IMR-90 (cell line): ENCODE measurements around the gene SASH1. TPM values are rescaled to one million over a fixed set of nuclear protein-coding genes. Genes with fewer than 3 reads are reported as not detected.
A peak's percentile ranks its signal among the peaks of the same experiment; 100 is the strongest.

ENCODE experiments used
- ATAC-seq: fragments of 200-7000 bp; cut with Tn5 transposase; 2 replicates; pipeline ENCODE4 v1.9.1; 2020; ENCODE audit warnings: low read depth, mild to moderate bottlenecking, moderate library complexity
- BruUV-seq: library from RNA; stranded (reverse); fragments of 400-500 nt; replicated peaks from 2 replicates; lab custom pipeline; 2021; lab: Mats Ljungman, UMichigan
- CTCF ChIA-PET: fragments of 300-600 bp; formaldehyde crosslinking; extraction: SDS; loops from one replicate; lab custom pipeline; 2021; ENCODE audit warnings: antibody characterized with exemption; lab: Yijun Ruan, JAX
- POLR2A ChIA-PET: fragments of 300-600 bp; sonication (Branson Sonifier 250); formaldehyde crosslinking; loops from one replicate; lab custom pipeline; 2022; ENCODE audit warnings: antibody characterized with exemption; ENCODE audit not compliant: unreplicated experiment; lab: Charles Lee
- DNase-seq: peaks from one replicate; pipeline ENCODE4 v3.0.0; 2013
- H2AFZ ChIP-seq: replicated peaks from 2 replicates; pipeline ENCODE3; 2013; ENCODE audit warnings: low read length, mild to moderate bottlenecking; ENCODE audit not compliant: poor library complexity
- H2AK5ac ChIP-seq: 2 replicates; pipeline ENCODE4 v1.6.1; 2013; ENCODE audit warnings: low read depth, low read length, inconsistent platforms
- H2AK9ac ChIP-seq: replicated peaks from 2 replicates; pipeline ENCODE3; 2013; ENCODE audit warnings: mild to moderate bottlenecking, low read depth, low read length, moderate library complexity; ENCODE audit not compliant: poor library complexity
- H2BK120ac ChIP-seq: 2 replicates; pipeline ENCODE4 v1.6.1; 2013; ENCODE audit warnings: low read depth, low read length, inconsistent platforms
- H2BK15ac ChIP-seq: 3 replicates; pipeline ENCODE4 v1.6.1; 2013; ENCODE audit warnings: low read depth, low read length, inconsistent platforms
- H2BK20ac ChIP-seq: 2 replicates; pipeline ENCODE4 v1.6.1; 2013; ENCODE audit warnings: low read depth, mild to moderate bottlenecking, inconsistent platforms, low read length, moderate library complexity
- H2BK5ac ChIP-seq: 2 replicates; pipeline ENCODE4 v1.6.1; 2013; ENCODE audit warnings: mild to moderate bottlenecking, low read depth, low read length, inconsistent platforms; ENCODE audit not compliant: poor library complexity, severe bottlenecking
- H3K14ac ChIP-seq: replicated peaks from 2 replicates; pipeline ENCODE4 v1.6.1; 2013; ENCODE audit warnings: low read depth, low read length, inconsistent platforms
- H3K18ac ChIP-seq: 2 replicates; pipeline ENCODE4 v1.6.1; 2013; ENCODE audit warnings: low read depth, low read length, control low read depth
- H3K23ac ChIP-seq: 2 replicates; pipeline ENCODE4 v1.6.1; 2013; ENCODE audit warnings: low read depth, low read length, inconsistent platforms
- H3K27ac ChIP-seq: 2 replicates; pipeline ENCODE4 v1.5.1; 2013; ENCODE audit warnings: mild to moderate bottlenecking, control low read depth, low read length; ENCODE audit not compliant: insufficient read depth
- H3K27me3 ChIP-seq: 2 replicates; pipeline ENCODE4 v1.6.1; 2013; ENCODE audit warnings: low read length; ENCODE audit not compliant: control insufficient read depth, insufficient read depth
- H3K36me3 ChIP-seq: 2 replicates; pipeline ENCODE4 v1.6.1; 2013; ENCODE audit warnings: low read length, mixed read lengths; ENCODE audit not compliant: control insufficient read depth, insufficient read depth
- H3K4ac ChIP-seq: 2 replicates; pipeline ENCODE4 v1.6.1; 2013; ENCODE audit warnings: low read depth, low read length, inconsistent platforms
- H3K4me1 ChIP-seq: 2 replicates; pipeline ENCODE4 v1.6.1; 2013; ENCODE audit warnings: low read length, mixed read lengths; ENCODE audit not compliant: control insufficient read depth, insufficient read depth
- H3K4me2 ChIP-seq: 2 replicates; pipeline ENCODE4 v1.6.1; 2013; ENCODE audit warnings: low read depth, mild to moderate bottlenecking, control low read depth, low read length, moderate library complexity
- H3K4me3 ChIP-seq: 2 replicates; pipeline ENCODE4 v1.5.1; 2013; ENCODE audit warnings: low read depth, mild to moderate bottlenecking, control low read depth, low read length, moderate library complexity; ENCODE audit not compliant: insufficient read depth
- H3K56ac ChIP-seq: 2 replicates; pipeline ENCODE4 v1.6.1; 2013; ENCODE audit warnings: low read length, inconsistent platforms; ENCODE audit not compliant: insufficient read depth; ENCODE audit errors: extremely low read depth
- H3K79me1 ChIP-seq, 2 experiments: 2 replicates each; pipeline ENCODE4 v1.6.1; 2013; ENCODE audit warnings: low read length in 2 of 2, inconsistent platforms in 1 of 2, low read depth in 1 of 2
- H3K9ac ChIP-seq: 2 replicates; pipeline ENCODE4 v1.6.1; 2013; ENCODE audit warnings: low read depth, low read length, control low read depth
- H3K9me1 ChIP-seq: 2 replicates; pipeline ENCODE4 v1.6.1; 2013; ENCODE audit warnings: low read length, inconsistent platforms; ENCODE audit not compliant: insufficient read depth
- H3K9me3 ChIP-seq: 2 replicates; pipeline ENCODE4 v1.6.1; 2013; ENCODE audit warnings: low read length; ENCODE audit not compliant: control insufficient read depth, insufficient read depth
- H4K20me1 ChIP-seq: 2 replicates; pipeline ENCODE4 v1.6.1; 2013; ENCODE audit warnings: low read length, inconsistent platforms; ENCODE audit not compliant: insufficient read depth
- H4K5ac ChIP-seq: 2 replicates; pipeline ENCODE4 v1.6.1; 2013; ENCODE audit warnings: mild to moderate bottlenecking, low read depth, low read length, control low read depth
- H4K8ac ChIP-seq, 2 experiments: 2 replicates each; pipeline ENCODE4 v1.6.1; 2013; ENCODE audit warnings: low read depth in 2 of 2, low read length in 2 of 2, control low read depth in 1 of 2, inconsistent platforms in 1 of 2
- H4K91ac ChIP-seq: 2 replicates; pipeline ENCODE4 v1.6.1; 2013; ENCODE audit warnings: low read depth, low read length, inconsistent platforms; ENCODE audit not compliant: insufficient read depth
- CHD1 ChIP-seq: IDR thresholded peaks from 2 replicates; pipeline ENCODE4 v1.6.1; 2012; ENCODE audit warnings: low read depth, low read length, improper control_type of control experiment
- MXI1 ChIP-seq: IDR thresholded peaks from 2 replicates; pipeline ENCODE4 v1.6.1; 2012; ENCODE audit warnings: low read depth, mild to moderate bottlenecking, low read length, moderate library complexity, borderline replicate concordance
- WGBS, 2 experiments: methylation state at CpG; one replicate each; pipeline versions ENCODE4 v1.1.5 to v1.1.7; 2013; ENCODE audit warnings: missing lambda C conversion rate in 2 of 2; ENCODE audit not compliant: insufficient read length in 1 of 2; ENCODE audit errors: extremely low coverage in 2 of 2; 5-methylcytosine and 5-hydroxymethylcytosine counted together
- dilution Hi-C: fragments of 300-500 bp; cut with HindIII; formaldehyde crosslinking; loops from one replicate; pipeline ENCODE4 v1.14.3; 2018; ENCODE audit warnings: low sequenced_read_pairs; ENCODE audit not compliant: unreplicated experiment
- in situ Hi-C: fragments of 300-500 bp; cut with MboI; formaldehyde crosslinking; loops from 3 replicates; pipeline ENCODE4 v1.14.3; 2019; ENCODE audit warnings: low sequenced_read_pairs, inconsistent platforms, mixed read lengths
- intact Hi-C: fragments of 100-400 bp; cut with micrococcal nuclease; formaldehyde crosslinking; loops from 2 replicates; pipeline ENCODE4 v1.10.0; 2022
- polyA plus RNA-seq, 3 experiments: library from polyadenylated mRNA; depleted of rRNA; stranded (reverse); fragments of >200 nt; gene quantifications; 2 replicates each; pipeline ENCODE4 v1.2.3, GENCODE V29; 2012; ENCODE audit warnings: low replicate concordance in 1 of 3
- total RNA-seq: library from RNA; depleted of rRNA; stranded (reverse); fragments of >200 nt; gene quantifications from 2 replicates; pipeline ENCODE4 v1.2.3, GENCODE V29; 2012

Gene SASH1
- total and polyA plus RNA-seq, 2 of the 4 experiments (the other 2 are of a cell fraction), result 11.6 to 16.5 TPM

DNA sequence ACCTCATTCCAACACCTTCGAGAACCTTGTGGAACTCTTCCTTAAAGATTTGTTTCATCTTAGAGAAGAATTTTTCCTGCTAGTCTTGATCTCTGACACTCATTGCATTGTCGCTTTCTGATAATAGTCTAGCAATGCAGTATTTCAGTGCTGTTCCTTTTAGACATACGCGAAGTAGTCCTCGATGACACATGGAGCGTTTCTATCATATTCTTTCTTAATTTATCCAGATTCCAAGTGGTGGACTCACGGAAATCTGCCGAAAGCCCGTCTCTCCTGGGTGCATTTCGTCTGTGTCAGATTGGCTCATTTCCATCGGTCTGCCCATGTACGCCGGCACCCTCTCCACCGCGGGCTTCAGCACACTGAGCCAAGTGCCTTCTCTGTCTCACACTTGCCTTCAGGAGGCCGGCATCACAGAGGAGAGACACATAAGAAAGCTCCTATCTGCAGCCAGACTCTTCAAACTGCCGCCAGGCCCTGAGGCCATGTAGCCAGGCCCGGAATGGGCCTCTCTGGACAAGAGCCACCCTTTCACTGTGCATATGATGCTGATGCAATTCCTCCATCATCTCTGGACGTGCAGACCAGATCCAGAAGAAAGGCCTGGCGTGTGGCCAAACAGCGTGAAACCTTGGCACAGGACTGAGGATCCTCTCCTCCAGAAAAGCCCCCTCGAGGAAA is 205.6 kb downstream of the SASH1 start (continued):
- TF ChIP-seq MXI1, result no peak

DNA sequence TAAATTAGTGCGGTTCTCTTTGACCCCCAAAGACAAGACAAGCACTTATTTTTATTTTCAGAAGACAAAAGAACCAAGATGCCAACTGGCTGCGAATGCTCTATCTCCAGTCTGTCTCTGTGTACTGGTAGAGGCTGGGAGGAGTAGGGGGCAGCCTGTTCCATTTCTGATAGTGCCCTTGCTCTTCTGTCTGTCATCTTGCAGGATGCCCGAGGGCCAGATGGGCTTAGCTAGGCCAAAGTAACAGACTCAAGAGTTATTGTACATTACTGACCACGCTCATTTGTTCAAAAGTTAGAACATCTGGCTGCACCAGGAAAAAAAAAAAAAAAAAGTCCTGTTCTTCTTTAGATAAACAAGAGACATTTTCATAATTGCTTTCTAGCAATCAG is 206.1 kb downstream of the SASH1 start:
- H3K14ac ChIP-seq, result no peak overlapping the region
- no peak overlapping the region for H4K5ac ChIP-seq
- H3K56ac ChIP-seq, result no peak overlapping the region
- peak overlapping the region; percentile 48; the same call in 1 of the 2 replicates for H4K91ac ChIP-seq
- H2BK120ac ChIP-seq, result no peak overlapping the region
- H2AK5ac ChIP-seq, result no peak overlapping the region
- no peak overlapping the region; the same call in 1 of the 2 replicates for H3K4ac ChIP-seq
- no peaks in the 10 kb centered on the region for H3K27me3 ChIP-seq
- no peak overlapping the region for H3K4me2 ChIP-seq
- no peak overlapping the region for H2BK5ac ChIP-seq
- H3K4me3 ChIP-seq, result no peak overlapping the region
- H2BK20ac ChIP-seq, result no peak overlapping the region
- CTCF ChIA-PET, result interaction anchor here (0.7 kb wide), 1 partner anchor 997 kb away, joined by 3 read pairs; the partner anchor contains the start of gene PPIL4
- H4K8ac ChIP-seq, result peak overlapping the region; percentile 37 to 54; a peak in 2 of 4 replicates
- peak overlapping the region; percentile 20; the same call in 1 of the 2 replicates for H3K27ac ChIP-seq
- no peak overlapping the region for H3K18ac ChIP-seq
- TF ChIP-seq CHD1, result no peak
- H2AK9ac ChIP-seq, result no peak overlapping the region
- no TSS peak for BruUV-seq
- dilution Hi-C loops (no loop called here), intact Hi-C loops (no loop called here), in situ Hi-C loops (no loop called here)
- H2BK15ac ChIP-seq, result no peak overlapping the region
- ATAC-seq (peak; percentile 13; the same call in 1 of the 2 replicates), DNase-seq (no peak)
- no peaks in the 10 kb centered on the region for H3K9me3 ChIP-seq
- peaks cover 6% of the 10 kb centered on the region; the same call in 1 of the 2 replicates for H3K4me1 ChIP-seq
- peaks cover 3 to 13% of the 10 kb centered on the region in 2 experiments; a peak in 2 of 4 replicates for H3K79me1 ChIP-seq
- no peak overlapping the region for H2AFZ ChIP-seq
- 67% methylated on average over 2 of the region's 4 CpGs; no CpG with 5 or more reads in 1 of the 2 experiments for WGBS, 2 experiments
- POLR2A ChIA-PET, result interaction anchor here (0.7 kb wide), 1 partner anchor 106 kb away, joined by 13 read pairs; no protein-coding TSS in a partner anchor
- H3K36me3 ChIP-seq, result peaks cover 40% of the 10 kb centered on the region
- H4K20me1 ChIP-seq, result no peaks in the 10 kb centered on the region
- no peaks in the 10 kb centered on the region for H3K9me1 ChIP-seq
- no peak overlapping the region for H3K23ac ChIP-seq
- no peak overlapping the region for H3K9ac ChIP-seq
